CD4-positive, alpha-beta memory T cell (primary cell): ENCODE measurements around the gene DNM3. TPM values are rescaled to one million over a fixed set of nuclear protein-coding genes. Genes with fewer than 3 reads are reported as not detected.
A peak's percentile ranks its signal among the peaks of the same experiment; 100 is the strongest.
"Not testable (repeated sequence)": the region's sequence is repeated elsewhere in the genome, so short reads cannot be mapped to it uniquely, and the experiment has no call there.

Source experiments
- CTCF ChIA-PET: fragments of 350-600 bp; sonication (Branson Sonifier 250); formaldehyde crosslinking; loops from one replicate; lab custom pipeline; 2021; ENCODE audit warnings: inconsistent platforms; ENCODE audit not compliant: partially characterized antibody; lab: Charles Lee
- POLR2A ChIA-PET: fragments of 350-600 bp; sonication (Branson Sonifier 250); formaldehyde crosslinking; loops from one replicate; lab custom pipeline; 2021; ENCODE audit not compliant: partially characterized antibody; lab: Charles Lee
- DNase-seq, 5 donors: peaks; one replicate each; pipeline versions ENCODE4 v3.0.0 to v3.0.0-alpha.2; 2020 to 2022; ENCODE audit warnings: mixed read lengths in 1 of 5
- H3K27ac ChIP-seq: one replicate; pipeline ENCODE4 v1.7.0; 2013; ENCODE audit warnings: low read depth, low read length
- H3K27me3 ChIP-seq: 2 replicates; pipeline ENCODE4 v1.7.0; 2013; ENCODE audit warnings: mild to moderate bottlenecking, low read length, moderate library complexity; ENCODE audit not compliant: insufficient read depth
- H3K36me3 ChIP-seq: 2 replicates; pipeline ENCODE4 v1.7.0; 2013; ENCODE audit warnings: mild to moderate bottlenecking, low read length, moderate library complexity; ENCODE audit not compliant: insufficient read depth
- H3K4me1 ChIP-seq: 2 replicates; pipeline ENCODE4 v1.7.0; 2013; ENCODE audit warnings: mild to moderate bottlenecking, low read length, moderate library complexity; ENCODE audit not compliant: insufficient read depth
- H3K4me3 ChIP-seq, 2 donors: one replicate each; pipeline ENCODE4 v1.7.0; 2013; ENCODE audit warnings: low read length in 2 of 2, mild to moderate bottlenecking in 1 of 2
- H3K9me3 ChIP-seq, 2 donors: one replicate each; pipeline ENCODE4 v1.7.0; 2013; ENCODE audit warnings: low read length in 2 of 2, control low read depth in 1 of 2; ENCODE audit not compliant: control insufficient read depth in 1 of 2
- H3K27ac Mint-ChIP-seq, 7 donors: one replicate each; pipeline ENCODE4 v1.8.0; 2020 to 2021; ENCODE audit warnings: mixed read lengths in 7 of 7, mild to moderate bottlenecking in 6 of 7, inconsistent platforms in 3 of 7, moderate library complexity in 3 of 7
- H3K27me3 Mint-ChIP-seq, 2 donors: one replicate each; pipeline ENCODE4 v1.8.0; 2020 to 2021; ENCODE audit warnings: mixed read lengths in 2 of 2
- H3K36me3 Mint-ChIP-seq, 2 donors: one replicate each; pipeline ENCODE4 v1.8.0; 2020 to 2021; ENCODE audit warnings: mixed read lengths in 2 of 2, inconsistent platforms in 1 of 2, mild to moderate bottlenecking in 1 of 2
- H3K4me1 Mint-ChIP-seq, 4 donors: one replicate each; pipeline ENCODE4 v1.8.0; 2020 to 2021; ENCODE audit warnings: mixed read lengths in 4 of 4, mild to moderate bottlenecking in 1 of 4
- H3K4me3 Mint-ChIP-seq, 8 donors: one replicate each; pipeline ENCODE4 v1.8.0; 2020 to 2021; ENCODE audit warnings: mixed read lengths in 8 of 8, mild to moderate bottlenecking in 7 of 8, moderate library complexity in 6 of 8, inconsistent platforms in 3 of 8
- H3K9me3 Mint-ChIP-seq, 8 donors: one replicate each; pipeline ENCODE4 v1.8.0; 2020 to 2021; ENCODE audit warnings: mixed read lengths in 8 of 8, mild to moderate bottlenecking in 5 of 8, inconsistent platforms in 3 of 8, moderate library complexity in 1 of 8
- intact Hi-C: fragments of 100-400 bp; cut with micrococcal nuclease; formaldehyde crosslinking; loops from one replicate; pipeline ENCODE4 v1.15.1; 2023
- polyA plus RNA-seq, 2 donors: library from polyadenylated mRNA; unstranded; fragments of 300-500 nt; fragmentation: Illumina TruSeq; gene quantifications; one replicate each; pipeline ENCODE4 v1.2.3, GENCODE V29; 2021
- total RNA-seq, 2 experiments: library from RNA; stranded (reverse); gene quantifications; one replicate each; pipeline ENCODE4 v1.2.3, GENCODE V29; 2021

Gene DNM3
- total and polyA plus RNA-seq, 4 experiments from 2014 or later, result 0.37 to 2.7 (median 1.4) TPM

DNA sequence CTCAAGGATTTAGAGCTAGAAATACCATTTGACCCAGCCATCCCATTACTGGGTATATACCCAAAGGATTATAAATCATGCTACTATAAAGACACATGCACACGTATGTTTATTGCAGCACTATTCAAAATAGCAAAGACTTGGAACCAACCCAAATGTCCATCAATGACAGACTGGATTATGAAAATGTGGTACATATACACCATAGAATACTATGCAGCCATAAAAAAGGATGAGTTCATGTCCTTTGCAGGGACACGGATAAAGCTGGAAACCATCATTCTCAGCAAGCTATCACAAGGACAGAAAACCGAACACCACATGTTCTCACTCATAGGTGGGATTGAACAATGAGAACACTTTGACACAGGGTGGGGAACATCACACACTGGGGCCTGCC, 595.9 kb downstream of the DNM3 start:
- H3K9me3 Mint-ChIP-seq, H3K4me3 ChIP-seq, H3K27ac Mint-ChIP-seq, H3K4me3 Mint-ChIP-seq, H3K27me3 ChIP-seq, H3K9me3 ChIP-seq, POLR2A ChIA-PET, CTCF ChIA-PET, DNase-seq, H3K36me3 ChIP-seq, H3K27ac ChIP-seq, H3K27me3 Mint-ChIP-seq, intact Hi-C loops: not testable (repeated sequence)
- peaks cover 34 to 58% (median 44%) of the 10 kb centered on the region in 4 donors for H3K4me1 Mint-ChIP-seq
- H3K36me3 Mint-ChIP-seq, result peaks cover 31 to 39% of the 10 kb centered on the region in 2 donors
- H3K4me1 ChIP-seq, result peaks cover 24% of the 10 kb centered on the region

GRCh38 chr1:172442404-172442803, 601.1 kb downstream of the DNM3 start:
- ChIA-PET CTCF (interaction anchor here (1.3 to 5.9 kb wide), 8 partner anchors 9 to 643 kb away, joined by 3 to 135 read pairs (median 6); no protein-coding TSS in a partner anchor), POLR2A (interaction anchor here (1.0 to 3.4 kb wide), 5 partner anchors 9 to 92 kb away, joined by 3 to 24 read pairs (median 3); no protein-coding TSS in a partner anchor)
- Histone ChIP-seq H3K4me1 (peaks cover 36% of the 10 kb centered on the region), H3K27me3 (no peaks in the 10 kb centered on the region), H3K36me3 (no peaks in the 10 kb centered on the region), H3K9me3 (no peaks in the 10 kb centered on the region), H3K27ac (no peak overlapping the region), H3K4me3 (peak overlapping the region in 1 of 2 donors; percentile 83)
- peak overlapping the region; percentile 37 to 91 (median 67) for H3K27ac Mint-ChIP-seq
- H3K36me3 Mint-ChIP-seq, result peaks cover 29 to 36% of the 10 kb centered on the region in 2 donors
- H3K4me3 Mint-ChIP-seq, result peak overlapping the region; percentile 32 to 98 (median 96)
- intact Hi-C loops, result loop anchor here (5.0 kb wide), 2 partner anchors 45 to 260 kb away; no protein-coding TSS in a partner anchor
- H3K4me1 Mint-ChIP-seq, result peaks cover 34 to 54% (median 41%) of the 10 kb centered on the region in 4 donors
- H3K9me3 Mint-ChIP-seq, result no peaks in the 10 kb centered on the region
- no peak for DNase-seq
- H3K27me3 Mint-ChIP-seq, result no peaks in the 10 kb centered on the region

- peaks cover 34 to 53% (median 41%) of the 10 kb centered on the region in 4 donors for H3K4me1 Mint-ChIP-seq
- intact Hi-C loops, result loop anchor here (5.0 kb wide), 2 partner anchors 46 to 261 kb away; no protein-coding TSS in a partner anchor
These were observed 601.7 kb downstream of the DNM3 start for GRCh38 chr1:172442843-172443565.

DNA sequence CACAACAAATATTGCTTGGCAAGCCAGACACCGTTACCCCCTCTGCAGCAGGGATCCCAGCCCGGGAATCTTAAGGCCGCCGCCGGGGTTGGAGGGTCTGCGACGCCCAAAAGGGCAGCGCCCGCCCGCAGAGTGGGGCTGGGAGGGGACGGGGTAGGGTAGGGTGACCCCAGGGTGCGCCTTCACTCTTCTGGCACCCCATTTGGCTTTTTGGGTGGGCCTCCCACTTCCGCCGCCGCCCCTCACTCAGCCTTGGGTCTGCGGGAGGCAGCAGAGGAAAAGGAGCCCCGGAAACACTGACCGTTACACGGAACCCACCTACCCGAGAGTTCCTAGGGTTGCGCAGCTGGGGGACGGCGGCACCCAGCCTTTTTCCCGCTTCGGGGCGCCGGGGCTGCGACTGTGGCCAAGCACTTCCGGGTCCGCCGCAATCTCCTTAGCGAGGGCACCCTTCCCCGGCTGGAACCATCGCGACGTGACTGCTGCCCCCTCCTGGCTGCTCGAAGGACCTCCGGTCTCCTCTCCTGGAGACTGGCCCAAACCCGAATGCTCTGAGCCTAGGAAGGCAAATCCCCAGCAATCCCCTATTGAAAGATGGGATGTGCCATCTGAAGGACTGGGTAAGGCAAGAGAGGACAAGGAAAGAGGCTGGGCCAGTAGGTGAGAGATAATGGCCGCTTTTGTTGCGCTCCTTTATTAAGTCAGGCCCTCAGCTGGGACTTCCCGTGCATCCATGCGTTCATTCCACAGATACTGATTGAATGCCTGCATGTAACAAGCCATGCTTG, 602.6 kb downstream of the DNM3 start, which contains the start of gene PIGC:
Gene PIGC, minus strand, starts transcription at position 404 of the 788 bp plus-strand sequence. CDS start 1,447 bp downstream, outside the sequence.
- H3K9me3 Mint-ChIP-seq, result no peaks in the 10 kb centered on the region
- H3K36me3 Mint-ChIP-seq, result peaks cover 29 to 35% of the 10 kb centered on the region in 2 donors
- no peaks in the 10 kb centered on the region for H3K27me3 ChIP-seq
- H3K36me3 ChIP-seq, result no peaks in the 10 kb centered on the region
- peak within 1 kb of the TSS; percentile 92 to 98 (median 96) for H3K4me3 Mint-ChIP-seq
- peak within 1 kb of the TSS; percentile 44 to 83 for H3K4me3 ChIP-seq
- intact Hi-C loops, result loop anchor here (1.0 to 5.0 kb wide), 5 partner anchors 15 to 442 kb away; no protein-coding TSS in a partner anchor
- H3K27ac Mint-ChIP-seq, result peak within 1 kb of the TSS; percentile 89 to 97 (median 95)
- ChIA-PET POLR2A (interaction anchor here (0.9 to 3.4 kb wide), 7 partner anchors 10 to 701 kb away, joined by 3 to 24 read pairs (median 4); no protein-coding TSS in a partner anchor), CTCF (interaction anchor here (0.8 to 5.9 kb wide), 24 partner anchors 8 to 644 kb away, joined by 3 to 135 read pairs (median 4); no protein-coding TSS in a partner anchor)
- no peaks in the 10 kb centered on the region for H3K9me3 ChIP-seq
- H3K27ac ChIP-seq, result peak within 1 kb of the TSS; percentile 67
- H3K27me3 Mint-ChIP-seq, result no peaks in the 10 kb centered on the region
- peaks cover 36% of the 10 kb centered on the region for H3K4me1 ChIP-seq
- peaks cover 32 to 49% (median 41%) of the 10 kb centered on the region in 4 donors for H3K4me1 Mint-ChIP-seq
- peak; percentile 86 to 89 (median 87) for DNase-seq

More at GRCh38 chr1:172442843-172443565, 601.7 kb downstream of the DNM3 start:
- Histone ChIP-seq H3K4me1 (peaks cover 36% of the 10 kb centered on the region), H3K36me3 (no peaks in the 10 kb centered on the region), H3K9me3 (no peaks in the 10 kb centered on the region), H3K4me3 (peak overlapping the region; percentile 44 to 83), H3K27me3 (no peaks in the 10 kb centered on the region), H3K27ac (peak overlapping the region; percentile 67)
- H3K36me3 Mint-ChIP-seq, result peaks cover 29 to 36% of the 10 kb centered on the region in 2 donors
- ChIA-PET CTCF (interaction anchor here (0.9 to 5.9 kb wide), 17 partner anchors 9 to 643 kb away, joined by 3 to 135 read pairs (median 4); no protein-coding TSS in a partner anchor), POLR2A (interaction anchor here (0.9 to 3.4 kb wide), 8 partner anchors 8 to 700 kb away, joined by 3 to 24 read pairs (median 4); no protein-coding TSS in a partner anchor)
- peak in 1 of 5 donors; percentile 15 for DNase-seq
- no peaks in the 10 kb centered on the region for H3K27me3 Mint-ChIP-seq
- H3K27ac Mint-ChIP-seq, result peak overlapping the region; percentile 89 to 97 (median 95)
- peak overlapping the region; percentile 92 to 98 (median 96) for H3K4me3 Mint-ChIP-seq
- H3K9me3 Mint-ChIP-seq, result no peaks in the 10 kb centered on the region

- POLR2A ChIA-PET, result interaction anchor here (0.6 to 0.8 kb wide), 2 partner anchors 15 to 17 kb away, joined by 3 to 4 read pairs; no protein-coding TSS in a partner anchor
These were observed 605.2 kb downstream of the DNM3 start for GRCh38 chr1:172446547-172446946.

DNA sequence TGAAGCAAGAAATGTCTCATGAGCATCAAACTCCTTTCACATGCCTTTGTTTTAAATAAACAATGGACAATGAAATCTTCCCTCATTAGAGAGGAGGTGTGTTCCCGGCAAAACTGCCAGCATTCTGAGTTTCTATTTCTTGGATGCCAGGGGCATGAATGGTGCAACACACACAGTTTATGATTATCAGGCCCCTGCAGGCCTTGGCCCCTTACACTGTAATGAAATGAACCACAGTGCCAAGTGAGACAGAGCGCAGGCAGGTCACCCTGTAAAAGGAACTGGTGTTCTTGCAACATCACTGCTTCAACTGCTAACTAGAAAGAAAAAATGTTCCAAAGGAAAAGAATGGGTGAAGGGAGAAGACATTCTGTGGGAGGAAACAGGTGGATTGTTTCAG, 606.3 kb downstream of the DNM3 start:
- intact Hi-C loops, result no loop called here

More at GRCh38 chr1:172446547-172446946, 605.2 kb downstream of the DNM3 start:
- intact Hi-C loops, result no loop called here
- H3K27ac ChIP-seq, result no peak overlapping the region
- no peak overlapping the region for H3K4me3 ChIP-seq
- Mint-ChIP-seq H3K27ac (peak overlapping the region in 1 of 7 donors; percentile 44), H3K27me3 (no peaks in the 10 kb centered on the region), H3K4me3 (no peak overlapping the region), H3K4me1 (peaks cover 25 to 57% (median 42%) of the 10 kb centered on the region in 4 donors), H3K9me3 (no peaks in the 10 kb centered on the region), H3K36me3 (peaks cover 11 to 18% of the 10 kb centered on the region in 2 donors)
- H3K36me3 ChIP-seq, result no peaks in the 10 kb centered on the region
- H3K9me3 ChIP-seq, result no peaks in the 10 kb centered on the region
- no peaks in the 10 kb centered on the region for H3K27me3 ChIP-seq
- DNase-seq, result no peak
- H3K4me1 ChIP-seq, result peaks cover 45% of the 10 kb centered on the region
- CTCF ChIA-PET, result interaction anchor here (0.8 to 2.1 kb wide), 5 partner anchors 17 to 444 kb away, joined by 3 to 5 read pairs (median 4); no protein-coding TSS in a partner anchor

More for the DNA sequence above, 606.3 kb downstream of the DNM3 start:
- ChIA-PET CTCF (no interaction called here), POLR2A (no interaction called here)
- peak in 1 of 5 donors; percentile 17 for DNase-seq
- Mint-ChIP-seq H3K9me3 (no peaks in the 10 kb centered on the region), H3K36me3 (peaks cover 0 to 7% of the 10 kb centered on the region in 2 donors), H3K4me3 (no peak overlapping the region), H3K27me3 (no peaks in the 10 kb centered on the region), H3K4me1 (peaks cover 14 to 51% (median 31%) of the 10 kb centered on the region in 4 donors), H3K27ac (no peak overlapping the region)
- peaks cover 34% of the 10 kb centered on the region for H3K4me1 ChIP-seq
- no peaks in the 10 kb centered on the region for H3K36me3 ChIP-seq
- H3K27ac ChIP-seq, result no peak overlapping the region
- no peaks in the 10 kb centered on the region for H3K9me3 ChIP-seq
- H3K4me3 ChIP-seq, result no peak overlapping the region
- H3K27me3 ChIP-seq, result no peaks in the 10 kb centered on the region
